Measurements from ENCODE around the gene IL20.

Gene IL20

GRCh38 chr1:206915030-206915735 lies 49.8 kb downstream of the IL20 start:
- H3K4me3 ChIP-seq (ENCODE audit: low read depth, low read length) = no peak overlapping the region
- DNase-seq (ENCODE audit: low read depth) = no peak

DNA sequence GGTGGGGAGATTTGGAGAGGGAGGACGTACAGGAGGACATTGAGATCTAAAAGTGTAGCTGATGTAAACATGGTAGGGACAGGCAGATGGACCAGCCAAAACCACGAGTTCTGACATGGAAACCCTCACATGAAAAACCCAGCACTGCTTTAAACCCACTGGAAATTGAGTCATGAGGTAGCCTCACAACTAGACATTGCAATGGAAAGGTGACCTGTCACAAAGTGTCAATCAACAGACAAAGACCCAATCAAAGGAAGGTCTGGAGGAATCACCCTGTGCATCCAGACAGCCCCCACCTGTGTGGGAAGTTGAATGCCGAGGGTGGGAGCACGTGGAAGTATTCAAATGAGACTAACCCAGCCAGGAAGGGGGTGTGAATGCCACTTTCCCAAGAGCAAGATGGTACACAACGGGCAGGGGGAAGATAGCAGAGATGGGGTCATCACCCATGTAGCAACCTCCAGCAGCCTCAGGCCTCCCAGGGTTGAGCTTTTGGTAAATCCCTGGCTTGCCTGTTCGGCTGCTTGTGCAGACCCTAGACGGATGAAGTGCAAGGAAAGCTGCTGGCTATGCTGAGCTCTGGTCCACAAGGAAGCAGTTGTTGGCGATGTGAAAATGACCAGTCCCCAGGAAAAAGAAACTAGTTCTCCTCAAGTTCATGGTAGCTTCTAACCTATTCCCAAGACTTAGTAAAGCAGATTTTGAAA lies 50.7 kb downstream of the IL20 start:
- no peak overlapping the region for H3K4me3 ChIP-seq (ENCODE audit: low read depth, low read length)

GRCh38 chr1:206918076-206918475 lies 52.7 kb downstream of the IL20 start:
- DNase-seq (ENCODE audit: low read depth) = no peak

More for the DNA sequence above, 50.7 kb downstream of the IL20 start:
- no peak for DNase-seq (ENCODE audit: low read depth)

More at GRCh38 chr1:206918076-206918475, 52.7 kb downstream of the IL20 start:
- H3K4me3 ChIP-seq (ENCODE audit: low read depth, low read length) = no peak overlapping the region
